Measurements from ENCODE around the gene REEP6. TPM values are rescaled to one million over a fixed set of nuclear protein-coding genes. Genes with fewer than 3 reads are reported as not detected.

REEP6 gene
- total RNA-seq, 1 experiment from 2014 or later = 5.2 TPM

Other genes with a start within 250 kb of the REEP6 start
- 45.0 and 69.8 TPM in 2 replicates for gene ATP5F1D, start 249.4 kb upstream of the REEP6 start, total RNA-seq (2014; rRNA removed; shearing (Covaris generic))
- 4.5 and 11.0 TPM in 2 replicates for gene MIDN, start 242.6 kb upstream of the REEP6 start, total RNA-seq (2014; rRNA removed; shearing (Covaris generic))
- gene CIRBP, start 221.8 kb upstream of the REEP6 start, total RNA-seq (2014; rRNA removed; shearing (Covaris generic)) = 115 and 145 TPM in 2 replicates
- gene FAM174C, start 215.7 kb upstream of the REEP6 start, total RNA-seq (2014; rRNA removed; shearing (Covaris generic)) = 108 and 128 TPM in 2 replicates
- not detected in 2 replicates for gene EFNA2, start 205.3 kb upstream of the REEP6 start, total RNA-seq (2014; rRNA removed; shearing (Covaris generic))
- 119 and 150 TPM in 2 replicates for gene NDUFS7, start 107.3 kb upstream of the REEP6 start, total RNA-seq (2014; rRNA removed; shearing (Covaris generic))
- 33.2 and 37.7 TPM in 2 replicates for gene GAMT, start 89.6 kb upstream of the REEP6 start, total RNA-seq (2014; rRNA removed; shearing (Covaris generic))
- 87.7 and 97.6 TPM in 2 replicates for gene DAZAP1, start 83.6 kb upstream of the REEP6 start, total RNA-seq (2014; rRNA removed; shearing (Covaris generic))
- 1,527 and 2,021 TPM in 2 replicates for gene RPS15, start 52.8 kb upstream of the REEP6 start, total RNA-seq (2014; rRNA removed; shearing (Covaris generic))
- gene APC2, start 41.1 kb upstream of the REEP6 start, total RNA-seq (2014; rRNA removed; shearing (Covaris generic)) = 0.49 TPM in 1 of 2 replicates, not detected in the other
- 35.6 and 47.7 TPM in 2 replicates for gene C19orf25, start 12.0 kb upstream of the REEP6 start, total RNA-seq (2014; rRNA removed; shearing (Covaris generic))
- 0.96 TPM in 1 of 2 replicates, not detected in the other for gene PCSK4, start 831 bp upstream of the REEP6 start, total RNA-seq (2014; rRNA removed; shearing (Covaris generic))
- gene ADAMTSL5, start 21.8 kb downstream of the REEP6 start, total RNA-seq (2014; rRNA removed; shearing (Covaris generic)) = 0.84 and 3.7 TPM in 2 replicates
- not detected in 2 replicates for gene PLK5, start 32.9 kb downstream of the REEP6 start, total RNA-seq (2014; rRNA removed; shearing (Covaris generic))
- 16.5 and 48.0 TPM in 2 replicates for gene MEX3D, start 77.1 kb downstream of the REEP6 start, total RNA-seq (2014; rRNA removed; shearing (Covaris generic))
- gene MBD3, start 101.7 kb downstream of the REEP6 start, total RNA-seq (2014; rRNA removed; shearing (Covaris generic)) = 64.9 and 116 TPM in 2 replicates
- gene UQCR11, start 114.3 kb downstream of the REEP6 start, total RNA-seq (2014; rRNA removed; shearing (Covaris generic)) = 87.1 and 105 TPM in 2 replicates
- 38.1 and 90.7 TPM in 2 replicates for gene TCF3, start 161.4 kb downstream of the REEP6 start, total RNA-seq (2014; rRNA removed; shearing (Covaris generic))